PC-3 (cell line): ENCODE data around the gene SLC35F1. TPM values are rescaled to one million over a fixed set of nuclear protein-coding genes. Genes with fewer than 3 reads are reported as not detected.

Experiments
- ATAC-seq: fragments of 200-7000 bp; cut with Tn5 transposase; 2 replicates; pipeline ENCODE4 v1.9.1; 2020; ENCODE audit warnings: mild to moderate bottlenecking, moderate library complexity
- BruUV-seq: library from RNA; stranded (reverse); fragments of 400-500 nt; replicated peaks from 2 replicates; lab custom pipeline; 2021; lab: Mats Ljungman, UMichigan
- CTCF ChIA-PET: fragments of 300-600 bp; sonication (Branson Sonifier 250); formaldehyde crosslinking; loops from one replicate; lab custom pipeline; 2022; ENCODE audit warnings: antibody characterized with exemption; lab: Charles Lee
- POLR2A ChIA-PET: fragments of 300-600 bp; sonication (Branson Sonifier 250); formaldehyde crosslinking; loops from one replicate; lab custom pipeline; 2022; ENCODE audit warnings: antibody characterized with exemption; ENCODE audit not compliant: unreplicated experiment; lab: Charles Lee
- DNase-seq: peaks from one replicate; pipeline ENCODE4 v3.0.0-alpha.2; 2015
- H2AFZ ChIP-seq: fragments of 300-600 bp; sonication (generic); 2 replicates; pipeline ENCODE4 v1.6.0; 2016; ENCODE audit warnings: antibody characterized with exemption, low read length
- H3F3A ChIP-seq: fragments of 300-600 bp; sonication (generic); one replicate; pipeline ENCODE4 v1.6.0; 2017; ENCODE audit warnings: antibody characterized with exemption, low read length, control low read depth, mild to moderate bottlenecking; ENCODE audit not compliant: unreplicated experiment
- H3K27ac ChIP-seq: fragments of 300-600 bp; sonication (generic); 2 replicates; pipeline ENCODE4 v1.5.1; 2016; ENCODE audit warnings: mild to moderate bottlenecking, low read length
- H3K27me3 ChIP-seq: fragments of 300-600 bp; sonication (generic); 2 replicates; pipeline ENCODE4 v1.6.1; 2016; ENCODE audit warnings: low read length, mixed read lengths
- H3K36me3 ChIP-seq: fragments of 300-600 bp; sonication (generic); 2 replicates; pipeline ENCODE4 v1.6.1; 2016; ENCODE audit warnings: low read depth, mixed run types, low read length, mixed read lengths
- H3K4me1 ChIP-seq: fragments of 300-600 bp; sonication (generic); 2 replicates; pipeline ENCODE4 v1.5.1; 2016; ENCODE audit warnings: low read length; ENCODE audit not compliant: insufficient read depth
- H3K4me2 ChIP-seq: fragments of 300-600 bp; sonication (generic); 2 replicates; pipeline ENCODE4 v1.6.0; 2016; ENCODE audit warnings: low read length
- H3K4me3 ChIP-seq: fragments of 300-600 bp; sonication (generic); 2 replicates; pipeline ENCODE4 v1.5.1; 2016; ENCODE audit warnings: mild to moderate bottlenecking, low read length, mixed read lengths
- H3K79me2 ChIP-seq: fragments of 300-600 bp; sonication (generic); 2 replicates; pipeline ENCODE4 v1.6.1; 2017; ENCODE audit warnings: low read length, mixed read lengths
- H3K9ac ChIP-seq: fragments of 300-600 bp; sonication (generic); 2 replicates; pipeline ENCODE4 v1.6.0; 2016; ENCODE audit warnings: mild to moderate bottlenecking, low read length
- H3K9me2 ChIP-seq: fragments of 300-600 bp; sonication (generic); replicated peaks from 2 replicates; pipeline ENCODE4 v1.6.1; 2016; ENCODE audit warnings: mixed run types, low read length, mixed read lengths
- H3K9me3 ChIP-seq: fragments of 300-600 bp; sonication (generic); 2 replicates; pipeline ENCODE4 v1.6.1; 2016; ENCODE audit warnings: low read length, mixed read lengths
- H4K20me1 ChIP-seq: fragments of 300-600 bp; sonication (generic); 2 replicates; pipeline ENCODE4 v1.6.1; 2016; ENCODE audit warnings: low read length, mixed read lengths
- CTCF ChIP-seq: fragments of 300-600 bp; sonication (generic); conservative IDR thresholded peaks from 2 replicates; pipeline ENCODE4 v1.5.1; 2017; ENCODE audit warnings: antibody characterized with exemption, low read depth, mild to moderate bottlenecking, low read length
- EZH2 ChIP-seq: fragments of 300-600 bp; sonication (generic); IDR thresholded peaks from one replicate; pipeline ENCODE4 v1.6.1; 2017; ENCODE audit warnings: antibody characterized with exemption, mild to moderate bottlenecking, low read length; ENCODE audit not compliant: unreplicated experiment
- EZH2phosphoT487 ChIP-seq: fragments of 300-600 bp; sonication (generic); IDR thresholded peaks from 2 replicates; pipeline ENCODE4 v1.6.1; 2018; ENCODE audit warnings: mild to moderate bottlenecking, antibody characterized with exemption, low read length, borderline replicate concordance
- intact Hi-C: fragments of 100-400 bp; cut with micrococcal nuclease; formaldehyde crosslinking; loops from 2 replicates; pipeline ENCODE4 v1.9.0; 2023
- total RNA-seq: library from RNA; depleted of rRNA; stranded (reverse); fragments of >200 nt; gene quantifications from 2 replicates; pipeline ENCODE4 v1.2.3, GENCODE V29; 2014

SLC35F1 gene
- total RNA-seq, 1 experiment from 2014 or later: not detected

DNA sequence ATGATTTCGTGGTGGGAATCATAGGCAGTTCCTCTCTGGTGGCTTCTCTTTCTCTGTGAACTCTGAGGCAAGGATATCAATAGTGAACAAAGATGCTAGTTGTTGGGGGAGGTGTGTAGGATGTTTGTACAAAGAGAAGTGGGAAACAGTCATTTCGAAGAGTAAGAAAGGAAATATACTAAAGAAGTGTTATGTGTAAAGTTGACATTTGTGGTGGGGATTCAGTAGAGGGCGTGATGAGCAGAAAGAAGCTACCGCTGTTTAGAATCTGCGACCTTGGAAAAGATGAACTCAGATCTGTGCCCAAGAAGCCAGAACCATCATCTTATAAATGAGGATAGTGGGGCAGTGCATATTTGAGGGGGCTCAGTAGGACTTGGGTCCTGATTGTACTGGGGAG is 11.4 kb downstream of the SLC35F1 start:
- H3K36me3 ChIP-seq: no peaks in the 10 kb centered on the region
- H3K27me3 ChIP-seq: peaks cover 16% of the 10 kb centered on the region
- intact Hi-C loops: no loop called here
- TF ChIP-seq EZH2 (no peak), EZH2phosphoT487 (no peak), CTCF (peak; percentile 17; the same call in 1 of the 2 replicates)
- H3K9me2 ChIP-seq: no peaks in the 10 kb centered on the region
- CTCF ChIA-PET: no interaction called here
- H2AFZ ChIP-seq: no peak overlapping the region
- H3F3A ChIP-seq: no peaks in the 10 kb centered on the region
- no peak overlapping the region for H3K9ac ChIP-seq
- POLR2A ChIA-PET: no interaction called here
- H3K27ac ChIP-seq: no peak overlapping the region
- no peaks in the 10 kb centered on the region for H3K9me3 ChIP-seq
- H3K4me3 ChIP-seq: no peak overlapping the region
- H3K79me2 ChIP-seq: no peaks in the 10 kb centered on the region
- H4K20me1 ChIP-seq: no peaks in the 10 kb centered on the region
- DNase-seq (no peak), ATAC-seq (no peak)
- BruUV-seq: no TSS peak
- H3K4me1 ChIP-seq: no peaks in the 10 kb centered on the region
- no peak overlapping the region for H3K4me2 ChIP-seq

- Histone ChIP-seq H4K20me1 (no peaks in the 10 kb centered on the region), H3K9me2 (no peaks in the 10 kb centered on the region), H3F3A (no peaks in the 10 kb centered on the region), H3K9me3 (no peaks in the 10 kb centered on the region), H3K4me2 (no peak overlapping the region), H2AFZ (no peak overlapping the region), H3K4me1 (no peaks in the 10 kb centered on the region), H3K27ac (no peak overlapping the region), H3K36me3 (no peaks in the 10 kb centered on the region), H3K4me3 (no peak overlapping the region), H3K9ac (no peak overlapping the region), H3K79me2 (no peaks in the 10 kb centered on the region), H3K27me3 (peaks cover 16% of the 10 kb centered on the region)
- DNase-seq: no peak
- ATAC-seq: no peak
- no TSS peak for BruUV-seq
- TF ChIP-seq CTCF: no peak
- TF ChIP-seq EZH2phosphoT487: no peak
- no peak for TF ChIP-seq EZH2
- intact Hi-C loops: no loop called here
- POLR2A ChIA-PET: no interaction called here
- CTCF ChIA-PET: no interaction called here
Measured at GRCh38 chr6:117919275-117919674, 12.2 kb downstream of the SLC35F1 start.

GRCh38 chr6:117919775-117920729 is 13.0 kb downstream of the SLC35F1 start:
- Histone ChIP-seq H4K20me1 (no peaks in the 10 kb centered on the region), H3K79me2 (no peaks in the 10 kb centered on the region), H3K4me1 (no peaks in the 10 kb centered on the region), H3K9me2 (no peaks in the 10 kb centered on the region), H3K9me3 (no peaks in the 10 kb centered on the region), H3K4me2 (no peak overlapping the region), H3K27me3 (peaks cover 16% of the 10 kb centered on the region), H3K27ac (no peak overlapping the region), H2AFZ (no peak overlapping the region), H3F3A (no peaks in the 10 kb centered on the region), H3K9ac (no peak overlapping the region), H3K36me3 (no peaks in the 10 kb centered on the region), H3K4me3 (no peak overlapping the region)
- intact Hi-C loops: no loop called here
- TF ChIP-seq CTCF (no peak), EZH2 (no peak), EZH2phosphoT487 (no peak)
- ATAC-seq (no peak), DNase-seq (no peak)
- CTCF ChIA-PET: interaction anchor here (0.6 kb wide), 1 partner anchor 246 kb away, joined by 3 read pairs; no protein-coding TSS in a partner anchor
- POLR2A ChIA-PET: no interaction called here
- BruUV-seq: no TSS peak
